IPS-NIHi7 (cell line): ENCODE data around the gene JAGN1.
"Not testable (repeated sequence)": the region's sequence is repeated elsewhere in the genome, so short reads cannot be mapped to it uniquely, and the experiment has no call there.

Source experiments
- DNase-seq: peaks from one replicate; pipeline ENCODE4 v3.0.0; 2012; ENCODE audit warnings: mixed read lengths; ENCODE audit errors: extremely low spot score

Gene JAGN1

DNA sequence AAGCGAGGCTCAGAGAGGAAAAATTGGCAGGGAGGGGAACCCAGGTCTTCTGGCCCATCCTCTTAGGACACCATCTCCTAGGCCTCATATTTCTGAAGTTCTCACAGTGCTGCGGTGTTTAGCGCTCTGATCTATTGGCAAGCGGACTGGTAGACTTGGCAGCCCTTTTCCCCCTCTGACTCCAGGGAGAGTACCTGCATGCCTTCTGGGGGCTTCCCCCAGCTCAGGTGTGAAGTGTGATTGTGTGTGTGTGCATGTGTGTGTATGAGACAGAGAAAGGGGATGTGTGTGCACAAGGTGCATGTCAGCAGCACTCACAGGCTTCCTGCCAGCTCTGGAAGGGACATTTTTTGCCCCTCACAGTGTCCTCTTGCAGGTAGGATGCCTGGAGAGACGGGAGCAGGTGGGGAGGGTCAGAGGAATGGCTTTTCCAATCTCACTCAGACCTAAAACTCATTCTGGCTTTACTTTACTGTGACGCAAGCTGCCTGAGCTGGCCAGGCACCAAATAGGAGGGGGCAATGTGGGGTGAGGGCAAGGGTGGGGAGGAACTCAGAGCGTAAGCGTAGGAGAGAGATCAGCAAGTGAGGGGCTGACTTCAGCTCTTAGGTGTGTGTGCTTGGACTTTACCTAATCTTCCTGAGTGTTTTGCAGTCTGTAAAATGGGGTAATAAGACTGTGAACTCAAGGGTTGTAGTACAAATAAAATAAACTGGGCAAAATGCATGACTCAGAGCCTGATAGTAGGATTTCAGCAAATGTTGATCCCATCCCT lies 8.2 kb downstream of the JAGN1 start:
- no peak for DNase-seq

- DNase-seq = no peak
Measured at GRCh38 chr3:9899289-9899791, 8.9 kb downstream of the JAGN1 start.

- not testable (repeated sequence) for DNase-seq
Measured at GRCh38 chr3:9900965-9901415, 10.6 kb downstream of the JAGN1 start.

DNA sequence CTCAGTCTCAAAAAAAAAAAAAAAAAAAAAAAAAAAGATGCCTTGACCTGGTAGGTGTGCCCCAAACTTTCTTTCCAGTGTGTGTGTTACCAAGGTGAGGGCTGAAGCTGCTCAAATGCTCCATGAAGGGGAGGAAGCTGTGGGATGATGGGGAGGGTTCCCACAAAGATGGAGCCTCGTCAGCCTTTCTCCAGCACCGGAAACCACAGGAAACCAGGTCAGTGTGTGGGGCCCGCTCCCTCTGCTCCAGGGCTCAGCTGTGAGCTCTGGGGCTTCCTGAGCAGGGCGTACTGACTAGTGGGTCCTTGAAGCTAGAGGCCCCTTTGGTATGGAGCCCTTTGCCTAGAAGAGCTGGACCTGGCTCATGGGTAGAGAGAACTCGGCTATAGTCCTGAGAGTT lies 11.6 kb downstream of the JAGN1 start:
- no peak for DNase-seq

GRCh38 chr3:9902372-9903237 lies 12.2 kb downstream of the JAGN1 start, which contains the start of gene IL17RE:
Gene IL17RE, plus strand, starts transcription at chr3:9902848. Its CDS starts 85 bp downstream, at chr3:9902933.
- peak; percentile 66 for DNase-seq

DNA sequence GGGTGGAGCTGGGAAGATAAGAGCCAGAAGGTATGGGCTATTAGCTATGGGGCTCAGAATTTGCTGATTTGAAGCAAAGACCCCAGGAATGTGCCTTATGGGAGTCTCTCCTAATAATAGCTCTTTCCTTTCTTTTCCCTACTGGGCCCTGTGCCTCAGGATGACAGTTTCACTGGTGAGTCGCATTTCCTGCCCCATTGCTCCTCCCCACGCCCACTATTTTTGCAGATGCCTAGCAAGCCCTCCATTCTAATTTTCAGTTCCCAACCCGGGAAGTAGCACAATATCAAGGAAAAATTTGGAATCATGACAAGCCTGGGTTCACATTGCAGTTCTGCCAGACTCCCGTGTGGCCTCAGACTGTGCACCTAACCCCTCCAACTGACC lies 12.8 kb downstream of the JAGN1 start:
- no peak for DNase-seq

- no peak for DNase-seq
Measured at GRCh38 chr3:9903904-9904303, 13.5 kb downstream of the JAGN1 start.

DNA sequence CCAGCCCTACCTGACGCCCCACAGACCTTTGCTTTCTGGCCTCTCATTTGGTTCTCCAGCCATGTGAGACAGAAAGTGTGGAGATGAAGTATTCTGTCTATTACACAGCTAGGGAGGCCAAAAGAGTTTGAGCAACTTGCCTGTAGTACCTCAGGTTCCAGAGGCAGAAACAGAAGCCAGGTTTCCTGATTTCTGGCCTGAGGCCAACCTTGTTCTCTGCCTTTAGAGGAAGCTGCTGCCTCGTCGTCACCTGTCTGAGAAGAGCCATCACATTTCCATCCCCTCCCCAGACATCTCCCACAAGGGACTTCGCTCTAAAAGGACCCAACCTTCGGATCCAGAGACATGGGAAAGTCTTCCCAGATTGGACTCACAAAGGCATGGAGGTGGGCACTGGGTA lies 16.1 kb downstream of the JAGN1 start:
- no peak for DNase-seq

GRCh38 chr3:9908286-9908685 lies 17.9 kb downstream of the JAGN1 start:
- no peak for DNase-seq

DNA sequence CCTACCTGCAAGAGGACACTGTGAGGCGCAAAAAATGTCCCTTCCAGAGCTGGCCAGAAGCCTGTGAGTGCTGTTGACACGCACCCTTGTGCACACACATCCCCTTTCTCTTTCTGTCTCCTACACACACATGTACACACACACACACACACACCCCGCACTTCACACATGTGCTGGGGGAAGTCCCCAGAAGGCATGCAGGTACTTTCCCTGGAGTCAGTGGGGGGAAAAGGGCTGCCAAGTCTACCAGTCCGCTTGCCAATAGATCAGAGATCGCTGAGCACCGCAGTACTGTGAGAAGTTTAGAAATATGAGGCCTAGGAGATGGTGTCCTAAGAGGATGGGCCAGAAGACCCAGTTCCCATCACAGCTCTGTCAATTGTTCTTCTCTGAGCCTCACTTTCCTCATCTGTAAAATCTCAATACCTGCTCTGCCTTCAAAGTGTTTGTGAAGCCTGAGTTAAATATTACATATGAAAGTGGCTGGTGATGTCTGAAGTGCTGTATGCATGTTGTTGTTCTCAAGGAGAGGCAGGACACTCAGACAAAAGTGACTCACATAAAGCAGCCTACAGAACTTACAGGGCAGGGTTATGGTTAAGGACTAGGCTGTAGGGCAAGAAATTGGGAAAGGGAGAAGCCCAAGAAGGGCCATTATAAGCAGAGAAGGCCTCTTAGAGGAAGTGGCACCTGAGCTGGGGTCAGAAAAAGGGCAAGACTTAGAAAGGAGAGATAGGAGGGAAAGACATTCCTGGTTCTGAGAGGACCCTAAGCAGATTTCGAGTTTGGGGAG lies 19.0 kb downstream of the JAGN1 start:
- no peak for DNase-seq

GRCh38 chr3:9911863-9912262 lies 21.5 kb downstream of the JAGN1 start:
- no peak for DNase-seq

DNA sequence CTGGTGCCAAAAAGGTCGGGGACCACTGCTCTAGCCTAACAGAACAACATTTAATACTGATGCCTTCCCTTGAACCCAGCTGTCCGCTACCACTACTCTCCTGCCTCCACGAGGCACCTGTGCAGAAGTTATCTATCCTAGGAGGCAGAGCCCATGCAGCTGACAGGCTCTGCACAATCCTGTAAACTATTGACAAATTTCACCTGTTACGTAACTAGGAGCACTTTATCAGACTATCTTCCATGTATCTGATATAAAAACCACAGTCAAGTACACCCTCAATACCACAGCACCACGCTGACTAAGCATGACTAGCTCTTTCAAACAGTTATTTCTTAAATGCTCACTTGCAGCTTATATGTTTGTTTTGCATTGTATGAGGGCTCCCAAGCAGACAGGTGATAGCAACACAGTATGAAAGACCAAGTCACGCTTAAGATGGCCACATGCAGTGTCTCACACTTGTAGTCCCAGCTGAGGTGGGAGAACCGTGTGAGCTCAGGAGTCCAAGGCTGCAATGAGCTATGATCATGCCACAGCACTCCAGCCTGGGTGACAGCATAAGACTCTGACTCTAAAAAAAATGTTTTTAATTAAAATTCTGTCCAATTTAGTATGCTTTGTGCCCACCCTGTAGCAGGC lies 22.0 kb downstream of the JAGN1 start:
- no peak for DNase-seq

DNA sequence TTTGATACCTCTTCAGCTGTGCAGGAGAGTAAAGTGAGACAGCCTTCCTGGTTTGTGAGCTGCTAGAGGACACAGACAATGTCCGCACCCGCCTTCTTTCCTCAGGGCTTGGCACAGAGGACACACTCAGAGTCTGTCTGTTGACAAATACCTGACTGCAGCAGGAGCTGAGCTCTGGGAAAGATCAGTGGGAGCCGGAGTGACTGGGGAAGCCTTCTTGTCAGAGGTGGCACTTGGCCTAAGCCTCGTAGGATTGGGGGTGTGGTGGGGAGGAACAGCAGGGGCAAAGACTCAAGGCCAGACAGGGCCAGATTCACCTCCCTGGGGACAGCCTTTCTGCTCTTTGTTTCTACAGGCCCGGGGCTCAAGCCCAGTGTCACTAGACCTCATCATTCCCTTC lies 23.2 kb downstream of the JAGN1 start:
- no peak for DNase-seq

GRCh38 chr3:9914011-9914410 lies 23.6 kb downstream of the JAGN1 start:
- DNase-seq = no peak

- DNase-seq = peak; percentile 63
Measured at GRCh38 chr3:9914559-9915253, 24.3 kb downstream of the JAGN1 start.

DNA sequence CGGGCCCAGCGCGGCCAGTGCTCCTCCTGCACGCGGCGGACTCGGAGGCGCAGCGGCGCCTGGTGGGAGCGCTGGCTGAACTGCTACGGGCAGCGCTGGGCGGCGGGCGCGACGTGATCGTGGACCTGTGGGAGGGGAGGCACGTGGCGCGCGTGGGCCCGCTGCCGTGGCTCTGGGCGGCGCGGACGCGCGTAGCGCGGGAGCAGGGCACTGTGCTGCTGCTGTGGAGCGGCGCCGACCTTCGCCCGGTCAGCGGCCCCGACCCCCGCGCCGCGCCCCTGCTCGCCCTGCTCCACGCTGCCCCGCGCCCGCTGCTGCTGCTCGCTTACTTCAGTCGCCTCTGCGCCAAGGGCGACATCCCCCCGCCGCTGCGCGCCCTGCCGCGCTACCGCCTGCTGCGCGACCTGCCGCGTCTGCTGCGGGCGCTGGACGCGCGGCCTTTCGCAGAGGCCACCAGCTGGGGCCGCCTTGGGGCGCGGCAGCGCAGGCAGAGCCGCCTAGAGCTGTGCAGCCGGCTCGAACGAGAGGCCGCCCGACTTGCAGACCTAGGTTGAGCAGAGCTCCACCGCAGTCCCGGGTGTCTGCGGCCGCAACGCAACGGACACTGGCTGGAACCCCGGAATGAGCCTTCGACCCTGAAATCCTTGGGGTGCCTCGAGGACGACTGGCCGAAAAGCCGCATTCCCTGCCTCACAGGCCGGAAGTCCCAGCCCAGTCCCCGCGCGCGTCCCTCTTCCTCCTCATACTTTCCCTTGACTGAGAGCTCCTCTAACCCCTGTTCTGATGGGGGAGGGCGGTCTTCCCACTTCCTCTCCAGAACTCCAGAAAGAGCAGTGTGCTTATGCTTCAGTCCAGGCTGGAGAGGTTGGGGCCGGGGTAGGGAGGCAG lies 25.1 kb downstream of the JAGN1 start:
- peak; percentile 49 for DNase-seq

DNA sequence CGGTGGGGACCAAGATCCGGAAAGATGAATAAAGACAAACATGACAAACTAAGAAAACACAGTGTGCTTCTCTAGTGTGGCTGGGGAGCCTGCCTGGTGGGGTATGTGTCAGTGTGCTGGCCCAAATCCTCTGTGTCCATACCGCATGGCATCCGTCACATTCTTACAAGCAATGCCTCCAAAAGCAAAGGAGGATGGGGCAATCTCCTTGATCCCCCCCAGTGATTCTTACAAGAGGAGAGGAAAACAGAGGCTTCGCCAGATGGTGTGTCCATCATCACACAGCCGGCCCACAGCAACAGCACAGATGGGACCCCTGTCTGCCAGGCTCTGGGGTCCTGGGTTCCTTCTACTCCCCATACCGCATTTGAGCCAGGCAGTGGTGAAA lies 25.9 kb downstream of the JAGN1 start:
- no peak for DNase-seq

DNA sequence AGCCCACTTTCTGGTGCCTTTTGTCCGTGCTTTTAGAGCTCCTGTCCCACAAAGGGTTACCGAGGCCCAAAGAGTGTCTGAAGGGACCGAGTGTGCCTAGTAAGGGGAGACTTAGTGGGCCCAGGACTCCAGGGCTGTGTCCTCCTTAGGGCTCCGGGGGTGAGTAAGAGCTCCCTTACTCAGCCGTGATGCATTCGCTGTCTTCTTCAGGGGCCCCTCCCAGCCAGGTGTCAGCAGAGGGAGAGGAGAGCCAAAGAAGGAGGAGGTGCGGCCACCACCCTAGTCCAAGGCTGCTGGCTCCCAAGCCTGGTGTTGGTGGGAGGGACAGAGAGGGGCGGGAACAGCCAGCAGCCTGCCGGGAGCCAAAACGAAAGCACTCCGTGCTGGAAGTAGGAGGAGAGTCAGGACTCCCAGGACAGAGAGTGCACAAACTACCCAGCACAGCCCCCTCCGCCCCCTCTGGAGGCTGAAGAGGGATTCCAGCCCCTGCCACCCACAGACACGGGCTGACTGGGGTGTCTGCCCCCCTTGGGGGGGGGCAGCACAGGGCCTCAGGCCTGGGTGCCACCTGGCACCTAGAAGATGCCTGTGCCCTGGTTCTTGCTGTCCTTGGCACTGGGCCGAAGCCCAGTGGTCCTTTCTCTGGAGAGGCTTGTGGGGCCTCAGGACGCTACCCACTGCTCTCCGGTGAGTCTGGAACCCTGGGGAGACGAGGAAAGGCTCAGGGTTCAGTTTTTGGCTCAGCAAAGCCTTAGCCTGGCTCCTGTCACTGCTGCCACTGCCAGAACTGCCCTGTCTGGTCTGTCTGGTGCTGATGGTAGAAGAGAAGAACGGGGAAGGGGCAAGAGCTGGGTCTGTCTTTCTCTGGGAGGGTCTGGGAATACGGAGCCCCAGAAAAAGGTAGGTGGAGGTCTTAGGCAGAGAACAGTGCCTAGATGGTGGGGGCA lies 26.6 kb downstream of the JAGN1 start, which contains the start of gene IL17RC:
Gene IL17RC, plus strand, starts transcription at position 365 of the 947 bp plus-strand sequence. Its CDS starts 218 bp downstream, at position 583.
- DNase-seq = peak; percentile 87
